Stomach (tissue), 4 donors: ENCODE data around the gene SLC52A1.

Experiments used
- CTCF ChIP-seq, 7 experiments: fragments of 450-650 bp in 4 of 7; fragments of 200-600 bp in 3 of 7; sonication (generic) in 3 of 7; IDR thresholded peaks; one replicate each; pipeline ENCODE4 v1.5.1; 2016 to 2019; ENCODE audit warnings: antibody characterized with exemption in 7 of 7, control low read depth in 2 of 7, mild to moderate bottlenecking in 1 of 7
- POLR2A ChIP-seq, 4 donors: fragments of 450-650 bp; IDR thresholded peaks; one replicate each; pipeline ENCODE4 v1.6.1; 2016; ENCODE audit warnings: antibody characterized with exemption in 4 of 4, control low read depth in 2 of 4, mild to moderate bottlenecking in 1 of 4, moderate library complexity in 1 of 4
- POLR2AphosphoS5 ChIP-seq, 3 donors: sonication (generic); formaldehyde crosslinking; IDR thresholded peaks; one replicate each; pipeline ENCODE4 v1.6.1; 2016; ENCODE audit warnings: antibody characterized with exemption in 3 of 3

GRCh38 chr17:5055543-5055942 is 20.3 kb upstream of the SLC52A1 start:
- TF ChIP-seq CTCF (IDR thresholded peaks at IDR 0.05) (no peak), POLR2A (IDR thresholded peaks at IDR 0.05) (no peak), POLR2AphosphoS5 (IDR thresholded peaks at IDR 0.05) (no peak)
